Prostate gland (tissue), 2 donors: ENCODE data around the gene BOK. TPM values are rescaled to one million over a fixed set of nuclear protein-coding genes. Genes with fewer than 3 reads are reported as not detected.

Experiments used
- DNase-seq: peaks from one replicate; pipeline ENCODE4 v3.0.0-alpha.2; 2019; ENCODE audit warnings: low spot score
- H3K27ac ChIP-seq, 2 donors: fragments of 200-600 bp; sonication (generic); 2 replicates each; pipeline ENCODE4 v1.5.1; 2017 to 2019
- H3K27me3 ChIP-seq: fragments of 200-600 bp; sonication (generic); replicated peaks from 2 replicates; pipeline ENCODE4 v1.5.1; 2019; ENCODE audit not compliant: insufficient read depth
- H3K36me3 ChIP-seq, 2 donors: fragments of 200-600 bp; sonication (generic); 1 replicate in 1 of 2; 2 replicates in 1 of 2; pipeline versions ENCODE4 v1.5.1 to v1.8.1; 2017 to 2019
- H3K4me1 ChIP-seq: fragments of 200-600 bp; sonication (generic); replicated peaks from 2 replicates; pipeline ENCODE4 v1.5.1; 2019
- H3K4me3 ChIP-seq, 2 donors: fragments of 200-600 bp; sonication (generic); 2 replicates each; pipeline ENCODE4 v1.5.1; 2017 to 2019
- H3K9me3 ChIP-seq: fragments of 200-600 bp; sonication (generic); 2 replicates; pipeline ENCODE4 v1.5.1; 2017
- CTCF ChIP-seq, 4 experiments: fragments of 200-600 bp in 2 of 4; fragments of 450-650 bp in 2 of 4; sonication (generic) in 2 of 4; IDR thresholded peaks; 1 replicate in 3 of 4; 2 replicates in 1 of 4; pipeline ENCODE4 v1.5.1; 2016 to 2019; ENCODE audit warnings: antibody characterized with exemption in 4 of 4, mild to moderate bottlenecking in 2 of 4, moderate library complexity in 2 of 4
- POLR2A ChIP-seq: fragments of 450-650 bp; IDR thresholded peaks from one replicate; pipeline ENCODE4 v1.6.1; 2016; ENCODE audit warnings: antibody characterized with exemption, mild to moderate bottlenecking
- POLR2AphosphoS5 ChIP-seq: sonication (generic); formaldehyde crosslinking; IDR thresholded peaks from one replicate; pipeline ENCODE4 v1.6.1; 2017; ENCODE audit warnings: antibody characterized with exemption
- WGBS: methylation state at CpG from one replicate; pipeline ENCODE4 v1.1.5; 2018; 5-methylcytosine and 5-hydroxymethylcytosine counted together
- intact Hi-C: fragments of 100-400 bp; cut with DNase I; formaldehyde crosslinking; loops from one replicate; pipeline ENCODE4 v1.14.2; 2022
- total RNA-seq, 2 donors: library from RNA; depleted of rRNA; stranded (reverse); fragments of >200 nt; gene quantifications; one replicate each; pipeline ENCODE4 v1.1.0, GENCODE V29; 2016

Gene BOK
- total RNA-seq, 2 donors from 2014 or later, result 58.3 to 91.6 TPM

- intact Hi-C loops, result no loop called here
- DNase-seq, result no peak
- H3K4me1 ChIP-seq, result no peaks in the 10 kb centered on the region
- no peaks in the 10 kb centered on the region for H3K27me3 ChIP-seq
- TF ChIP-seq POLR2AphosphoS5, result no peak
- no peak for TF ChIP-seq POLR2A
- no peak for TF ChIP-seq CTCF (IDR thresholded peaks at IDR 0.05)
- H3K36me3 ChIP-seq, result no peaks in the 10 kb centered on the region
- no peaks in the 10 kb centered on the region for H3K9me3 ChIP-seq
- 90% methylated on average over 7 of the region's 7 CpGs for WGBS
- no peak overlapping the region for H3K27ac ChIP-seq
- H3K4me3 ChIP-seq, result no peak overlapping the region
Observed at GRCh38 chr2:241574911-241575623, 16.5 kb downstream of the BOK start.

DNA sequence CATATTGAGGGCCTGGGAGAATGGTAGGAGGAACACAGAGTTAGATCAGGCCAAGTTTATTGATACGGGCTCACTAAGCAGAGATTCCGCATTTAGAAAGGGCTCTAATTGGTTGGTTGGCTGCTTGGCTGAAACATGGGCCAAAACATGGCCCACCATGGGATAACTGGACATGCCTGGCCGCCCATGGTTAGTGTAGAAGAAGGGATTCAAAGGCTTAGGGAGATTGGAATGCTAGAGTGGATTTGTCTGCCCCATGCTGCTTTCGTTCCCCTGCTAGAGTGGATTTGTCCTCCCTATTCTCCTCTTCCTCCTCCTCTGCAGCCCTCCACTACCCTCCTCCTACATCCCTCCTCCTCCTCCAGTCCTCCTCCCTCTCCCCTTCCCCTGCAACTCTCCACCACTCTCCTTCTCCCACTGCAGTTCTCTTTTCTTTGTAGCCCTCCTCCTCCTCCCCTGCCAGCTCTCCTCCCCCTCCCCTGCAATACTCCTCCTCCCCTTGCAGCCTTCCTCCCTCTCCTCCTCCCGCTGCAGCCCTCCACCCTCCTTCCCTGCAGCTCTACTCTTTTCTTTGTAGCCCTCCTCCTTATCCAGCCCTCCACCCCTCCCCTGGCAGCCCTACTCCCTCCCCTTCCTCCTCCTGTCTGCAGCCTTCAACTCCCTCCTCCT, 17.2 kb downstream of the BOK start:
- DNase-seq, result no peak
- Histone ChIP-seq H3K4me3 (no peak overlapping the region), H3K27ac (no peak overlapping the region), H3K4me1 (no peaks in the 10 kb centered on the region), H3K27me3 (no peaks in the 10 kb centered on the region), H3K9me3 (no peaks in the 10 kb centered on the region), H3K36me3 (no peaks in the 10 kb centered on the region)
- TF ChIP-seq POLR2AphosphoS5 (no peak), CTCF (IDR thresholded peaks at IDR 0.05) (no peak), POLR2A (no peak)
- 72% methylated on average over 5 of the region's 5 CpGs for WGBS
- intact Hi-C loops, result no loop called here

GRCh38 chr2:241576293-241576654, 17.7 kb downstream of the BOK start:
- no peak for DNase-seq
- Histone ChIP-seq H3K27ac (no peak overlapping the region), H3K27me3 (no peaks in the 10 kb centered on the region), H3K4me3 (no peak overlapping the region), H3K4me1 (no peaks in the 10 kb centered on the region), H3K36me3 (no peaks in the 10 kb centered on the region), H3K9me3 (no peaks in the 10 kb centered on the region)
- 85% methylated on average over 14 of the region's 14 CpGs for WGBS
- intact Hi-C loops, result no loop called here
- no peak for TF ChIP-seq POLR2AphosphoS5
- no peak for TF ChIP-seq POLR2A
- TF ChIP-seq CTCF (IDR thresholded peaks at IDR 0.05), result no peak

- intact Hi-C loops, result no loop called here
- 26% methylated on average over 9 of the region's 9 CpGs for WGBS
- Histone ChIP-seq H3K4me3 (no peak overlapping the region), H3K9me3 (no peaks in the 10 kb centered on the region), H3K4me1 (no peaks in the 10 kb centered on the region), H3K27ac (no peak overlapping the region), H3K36me3 (no peaks in the 10 kb centered on the region), H3K27me3 (no peaks in the 10 kb centered on the region)
- TF ChIP-seq POLR2AphosphoS5, result no peak
- TF ChIP-seq CTCF (IDR thresholded peaks at IDR 0.05), result no peak
- TF ChIP-seq POLR2A, result no peak
- no peak for DNase-seq
Observed at GRCh38 chr2:241577413-241578122, 19.0 kb downstream of the BOK start.
